H9 (cell line): Measurements from ENCODE around the gene PRPF18. TPM values are rescaled to one million over a fixed set of nuclear protein-coding genes. Genes with fewer than 3 reads are reported as not detected.

Experiments
- DNase-seq: peaks from one replicate; pipeline ENCODE4 v3.0.0-alpha.2; 2017
- H2AFZ ChIP-seq: one replicate; pipeline ENCODE4 v1.6.1; 2013; ENCODE audit warnings: mild to moderate bottlenecking, low read length, control low read depth, moderate library complexity
- H2AK5ac ChIP-seq: 2 replicates; pipeline ENCODE4 v1.6.1; 2013; ENCODE audit warnings: low read length, control low read depth, mixed read lengths; ENCODE audit not compliant: insufficient read length
- H2BK120ac ChIP-seq: one replicate; pipeline ENCODE4 v1.6.1; 2013; ENCODE audit warnings: low read depth, mild to moderate bottlenecking, low read length, control low read depth, inconsistent platforms; ENCODE audit not compliant: poor library complexity, severe bottlenecking
- H2BK12ac ChIP-seq: 2 replicates; pipeline ENCODE4 v1.6.1; 2013; ENCODE audit warnings: low read length, control low read depth, mixed read lengths, low read depth; ENCODE audit not compliant: insufficient read length
- H2BK15ac ChIP-seq: 2 replicates; pipeline ENCODE4 v1.6.1; 2013; ENCODE audit warnings: low read depth, low read length, control low read depth
- H2BK20ac ChIP-seq: one replicate; pipeline ENCODE4 v1.6.1; 2013; ENCODE audit warnings: low read depth, mild to moderate bottlenecking, low read length, control low read depth, inconsistent platforms; ENCODE audit not compliant: poor library complexity, severe bottlenecking
- H2BK5ac ChIP-seq: 2 replicates; pipeline ENCODE4 v1.6.1; 2013; ENCODE audit warnings: low read length, control low read depth, mixed read lengths; ENCODE audit not compliant: insufficient read length
- H3K14ac ChIP-seq: 2 replicates; pipeline ENCODE4 v1.6.1; 2013; ENCODE audit warnings: low read length, control low read depth; ENCODE audit not compliant: insufficient read depth
- H3K18ac ChIP-seq: 2 replicates; pipeline ENCODE4 v1.6.1; 2013; ENCODE audit warnings: low read depth, mild to moderate bottlenecking, mixed read lengths, low read length, control low read depth; ENCODE audit not compliant: insufficient read length
- H3K23ac ChIP-seq: 2 replicates; pipeline ENCODE4 v1.6.1; 2013; ENCODE audit warnings: low read length, control low read depth, mixed read lengths, low read depth; ENCODE audit not compliant: insufficient read length
- H3K23me2 ChIP-seq: 2 replicates; pipeline ENCODE4 v1.6.1; 2013; ENCODE audit warnings: low read depth, mild to moderate bottlenecking, mixed read lengths, low read length, control low read depth; ENCODE audit not compliant: insufficient read length, poor library complexity, severe bottlenecking
- H3K27ac ChIP-seq: 2 replicates; pipeline ENCODE4 v1.5.1; 2013; ENCODE audit warnings: low read length, control low read depth, mixed read lengths, low read depth; ENCODE audit not compliant: insufficient read length
- H3K27me3 ChIP-seq: 2 replicates; pipeline ENCODE4 v1.6.1; 2013; ENCODE audit warnings: low read length, control low read depth, inconsistent platforms; ENCODE audit not compliant: insufficient read depth
- H3K4ac ChIP-seq: 2 replicates; pipeline ENCODE4 v1.6.1; 2013; ENCODE audit warnings: low read depth, mild to moderate bottlenecking, control low read depth, inconsistent platforms, low read length, moderate library complexity
- H3K4me1 ChIP-seq: 2 replicates; pipeline ENCODE4 v1.6.1; 2013; ENCODE audit warnings: low read length, control low read depth, inconsistent platforms; ENCODE audit not compliant: insufficient read depth
- H3K4me2 ChIP-seq: 2 replicates; pipeline ENCODE4 v1.6.1; 2013; ENCODE audit warnings: low read length, control low read depth, mixed read lengths; ENCODE audit not compliant: insufficient read length, insufficient read depth
- H3K56ac ChIP-seq: 2 replicates; pipeline ENCODE4 v1.6.1; 2013; ENCODE audit warnings: low read depth, mild to moderate bottlenecking, mixed read lengths, low read length, control low read depth; ENCODE audit not compliant: insufficient read length
- H3K79me1 ChIP-seq: 2 replicates; pipeline ENCODE4 v1.6.1; 2013; ENCODE audit warnings: low read depth, mild to moderate bottlenecking, moderate library complexity, low read length, control low read depth, inconsistent platforms; ENCODE audit not compliant: insufficient read depth, poor library complexity, severe bottlenecking
- H3K79me2 ChIP-seq: 2 replicates; pipeline ENCODE4 v1.6.1; 2013; ENCODE audit warnings: low read length, control low read depth, inconsistent platforms; ENCODE audit not compliant: insufficient read depth
- H3K9ac ChIP-seq: 2 replicates; pipeline ENCODE4 v1.6.1; 2013; ENCODE audit warnings: low read length, control low read depth, mixed read lengths; ENCODE audit not compliant: insufficient read length; ENCODE audit errors: extremely low read depth
- H3K9me3 ChIP-seq: one replicate; pipeline ENCODE4 v1.6.1; 2013; ENCODE audit warnings: low read depth, low read length, inconsistent platforms; ENCODE audit not compliant: control insufficient read depth
- H3T11ph ChIP-seq: one replicate; pipeline ENCODE4 v1.6.1; 2013; ENCODE audit warnings: mild to moderate bottlenecking, low read length, control low read depth, inconsistent platforms
- H4K20me1 ChIP-seq: one replicate; pipeline ENCODE4 v1.6.1; 2013; ENCODE audit not compliant: control insufficient read depth, insufficient read length, insufficient read depth
- H4K5ac ChIP-seq: 2 replicates; pipeline ENCODE4 v1.6.1; 2013; ENCODE audit warnings: low read depth, mild to moderate bottlenecking, mixed read lengths, low read length, control low read depth; ENCODE audit not compliant: insufficient read length
- H4K8ac ChIP-seq: replicated peaks from 2 replicates; pipeline ENCODE4 v1.6.1; 2013; ENCODE audit warnings: low read length, control low read depth, mixed read lengths, low read depth; ENCODE audit not compliant: insufficient read length
- H4K91ac ChIP-seq: 2 replicates; pipeline ENCODE4 v1.6.1; 2013; ENCODE audit warnings: low read depth, mild to moderate bottlenecking, moderate library complexity, mixed read lengths, low read length, control low read depth; ENCODE audit not compliant: insufficient read length
- H3K27ac Mint-ChIP-seq, 3 experiments: 2 replicates in 2 of 3; 3 replicates in 1 of 3; pipeline ENCODE4 v1.8.0; 2020 to 2021; ENCODE audit warnings: mixed read lengths in 3 of 3, mild to moderate bottlenecking in 1 of 3, moderate library complexity in 1 of 3
- H3K27me3 Mint-ChIP-seq: 2 replicates; pipeline ENCODE4 v1.8.0; 2021; ENCODE audit warnings: low read depth, mild to moderate bottlenecking, moderate library complexity, mixed read lengths
- H3K36me3 Mint-ChIP-seq, 3 experiments: 2 replicates in 2 of 3; 3 replicates in 1 of 3; pipeline ENCODE4 v1.8.0; 2020 to 2021; ENCODE audit warnings: low read depth in 3 of 3, mixed read lengths in 3 of 3; ENCODE audit not compliant: insufficient read depth in 1 of 3
- H3K4me1 Mint-ChIP-seq, 2 experiments: 2 replicates each; pipeline ENCODE4 v1.8.0; 2020; ENCODE audit warnings: mixed read lengths in 2 of 2
- H3K4me3 Mint-ChIP-seq, 2 experiments: 2 replicates in 1 of 2; 3 replicates in 1 of 2; pipeline ENCODE4 v1.8.0; 2020 to 2021; ENCODE audit warnings: mild to moderate bottlenecking in 2 of 2, mixed read lengths in 2 of 2, moderate library complexity in 1 of 2
- H3K9me3 Mint-ChIP-seq, 2 experiments: 2 replicates in 1 of 2; 3 replicates in 1 of 2; pipeline ENCODE4 v1.8.0; 2020; ENCODE audit warnings: mild to moderate bottlenecking in 2 of 2, mixed read lengths in 2 of 2, moderate library complexity in 1 of 2
- CTCF ChIP-seq: fragments of 200-600 bp; sonication (generic); conservative IDR thresholded peaks from 3 replicates; pipeline ENCODE4 v1.8.0; 2021; ENCODE audit warnings: antibody characterized with exemption, mild to moderate bottlenecking
- WGBS: extraction: QIAGEN DNeasy Blood & Tissue Kit; methylation state at CpG from one replicate; pipeline ENCODE4 v1.1.7; 2013; ENCODE audit warnings: missing lambda C conversion rate, low lambda C conversion rate, mixed read lengths; ENCODE audit not compliant: insufficient read length; ENCODE audit errors: extremely low coverage; 5-methylcytosine and 5-hydroxymethylcytosine counted together
- total RNA-seq: library from RNA; stranded (reverse); gene quantifications from 2 replicates; pipeline ENCODE4 v1.2.1, GENCODE V29; 2021

Gene PRPF18
- total RNA-seq, 1 experiment from 2014 or later, result 17.1 TPM

- H2BK20ac ChIP-seq, result no peak overlapping the region
- peaks cover 16 to 24% (median 24%) of the 10 kb centered on the region in 3 experiments for H3K36me3 Mint-ChIP-seq
- H4K20me1 ChIP-seq, result no peaks in the 10 kb centered on the region
- H3K27me3 ChIP-seq, result no peaks in the 10 kb centered on the region
- H2AK5ac ChIP-seq, result no peak overlapping the region
- no peak overlapping the region for H2BK120ac ChIP-seq
- no peak overlapping the region for H3K14ac ChIP-seq
- H3K23me2 ChIP-seq, result no peaks in the 10 kb centered on the region
- no peak overlapping the region for H3K9ac ChIP-seq
- H3K9me3 Mint-ChIP-seq, result peaks cover 6 to 11% of the 10 kb centered on the region in 2 experiments
- no peak overlapping the region for H3K27ac Mint-ChIP-seq
- no peak overlapping the region for H2BK12ac ChIP-seq
- H4K5ac ChIP-seq, result no peak overlapping the region
- no peak overlapping the region for H3K23ac ChIP-seq
- no peak overlapping the region for H3K56ac ChIP-seq
- no peak overlapping the region for H2BK5ac ChIP-seq
- H4K8ac ChIP-seq, result no peak overlapping the region
- H3K79me2 ChIP-seq, result no peaks in the 10 kb centered on the region
- no peaks in the 10 kb centered on the region; the same call in 1 of the 2 replicates for H3K4me1 ChIP-seq
- no peak for DNase-seq
- peaks cover 6% of the 10 kb centered on the region for H3K9me3 ChIP-seq
- peaks cover 0 to 5% of the 10 kb centered on the region in 2 experiments; a peak in 1 of 4 replicates for H3K4me1 Mint-ChIP-seq
- H4K91ac ChIP-seq, result no peak overlapping the region
- H2AFZ ChIP-seq, result no peak overlapping the region
- H3T11ph ChIP-seq, result no peak overlapping the region
- no peak overlapping the region for H2BK15ac ChIP-seq
- H3K4me3 Mint-ChIP-seq, result no peak overlapping the region
- no peaks in the 10 kb centered on the region for H3K27me3 Mint-ChIP-seq
- TF ChIP-seq CTCF, result no peak
- no peaks in the 10 kb centered on the region for H3K79me1 ChIP-seq
- WGBS, result no CpG with 5 or more reads among the region's 4 CpGs
- H3K18ac ChIP-seq, result no peak overlapping the region
- no peak overlapping the region for H3K27ac ChIP-seq
- no peak overlapping the region for H3K4ac ChIP-seq
- H3K4me2 ChIP-seq, result no peak overlapping the region
Measured at GRCh38 chr10:13636776-13637175, 50.0 kb downstream of the PRPF18 start.
